ENCODE data around the gene CD300LG.
A peak's percentile ranks its signal among the peaks of the same experiment; 100 is the strongest.

CD300LG gene

GRCh38 chr17:43846963-43847371, at the start of gene CD300LG:
TSS of gene CD300LG (plus strand) at chr17:43847176. CDS start at chr17:43847217, 41 bp downstream.
- DNase-seq = no peak

GRCh38 chr17:43798024-43798423, 49.0 kb upstream of the CD300LG start:
- DNase-seq = peak in 2 of 3 experiments; percentile 27 to 42

DNA sequence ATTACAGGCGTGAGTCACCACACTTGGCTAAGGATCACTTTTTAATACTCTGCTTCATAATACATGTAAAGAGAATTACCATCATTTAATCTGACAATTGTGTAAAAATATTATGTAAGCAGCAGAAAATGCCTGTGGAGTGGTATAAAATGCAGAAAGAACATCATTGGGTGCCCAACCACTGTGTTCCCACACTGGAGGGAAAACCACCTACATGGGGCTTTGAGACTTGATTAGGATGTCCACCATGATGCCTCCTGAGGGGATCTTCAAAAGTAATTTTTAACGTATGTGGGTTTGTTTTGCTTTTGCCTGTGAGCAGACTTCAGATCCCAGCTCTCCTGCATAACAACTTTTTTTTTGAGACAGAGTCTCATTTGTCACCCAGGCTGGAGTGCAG, 47.9 kb upstream of the CD300LG start:
- no peak for DNase-seq

- no peak for DNase-seq
Measured at GRCh38 chr17:43800736-43801135, 46.2 kb upstream of the CD300LG start.

GRCh38 chr17:43801844-43802243, 45.1 kb upstream of the CD300LG start:
- no peak for DNase-seq

GRCh38 chr17:43803758-43804157, 43.2 kb upstream of the CD300LG start:
- DNase-seq = no peak

DNA sequence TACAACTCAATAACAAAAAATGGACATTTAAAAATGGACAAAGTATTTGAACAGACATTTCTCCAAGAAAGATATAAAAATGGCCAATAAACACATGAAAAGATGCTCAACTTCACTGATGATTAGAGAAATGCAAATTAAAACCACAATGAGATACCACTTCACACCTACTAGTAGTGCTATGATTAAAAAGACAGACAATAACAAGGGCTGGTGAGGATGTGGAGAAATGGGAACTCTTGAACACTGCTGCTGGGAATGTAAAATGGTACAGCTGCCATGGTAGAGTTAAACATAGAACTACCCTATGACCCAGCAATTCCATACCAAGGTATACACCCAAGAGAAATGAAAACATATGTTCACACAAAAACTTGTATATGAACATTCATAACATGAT, 41.9 kb upstream of the CD300LG start:
- DNase-seq = no peak

DNA sequence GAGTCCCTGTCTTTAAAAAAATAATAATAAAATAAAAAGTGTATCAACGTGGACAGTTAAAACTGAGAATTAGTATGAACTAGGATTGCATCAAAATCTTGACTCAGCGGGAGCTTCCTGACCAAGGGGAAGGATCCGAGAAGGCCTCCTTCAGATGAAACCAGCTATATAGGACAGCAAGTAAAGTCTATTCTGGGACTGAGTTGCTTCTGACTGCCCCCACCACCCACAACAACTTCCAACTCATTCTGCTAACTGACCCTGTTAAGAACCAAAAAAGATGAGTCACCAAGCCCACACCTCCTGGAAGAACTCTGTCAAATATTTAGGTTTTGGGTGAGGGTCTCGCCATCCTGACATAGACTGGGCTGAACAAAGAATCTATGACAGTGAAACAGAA, 38.9 kb upstream of the CD300LG start:
- DNase-seq = no peak

GRCh38 chr17:43809121-43809520, 37.9 kb upstream of the CD300LG start:
- no peak for DNase-seq

GRCh38 chr17:43810226-43810715, 36.7 kb upstream of the CD300LG start:
- DNase-seq = peak in 1 of 3 experiments; percentile 31

GRCh38 chr17:43810823-43811222, 36.2 kb upstream of the CD300LG start:
- no peak for DNase-seq

DNA sequence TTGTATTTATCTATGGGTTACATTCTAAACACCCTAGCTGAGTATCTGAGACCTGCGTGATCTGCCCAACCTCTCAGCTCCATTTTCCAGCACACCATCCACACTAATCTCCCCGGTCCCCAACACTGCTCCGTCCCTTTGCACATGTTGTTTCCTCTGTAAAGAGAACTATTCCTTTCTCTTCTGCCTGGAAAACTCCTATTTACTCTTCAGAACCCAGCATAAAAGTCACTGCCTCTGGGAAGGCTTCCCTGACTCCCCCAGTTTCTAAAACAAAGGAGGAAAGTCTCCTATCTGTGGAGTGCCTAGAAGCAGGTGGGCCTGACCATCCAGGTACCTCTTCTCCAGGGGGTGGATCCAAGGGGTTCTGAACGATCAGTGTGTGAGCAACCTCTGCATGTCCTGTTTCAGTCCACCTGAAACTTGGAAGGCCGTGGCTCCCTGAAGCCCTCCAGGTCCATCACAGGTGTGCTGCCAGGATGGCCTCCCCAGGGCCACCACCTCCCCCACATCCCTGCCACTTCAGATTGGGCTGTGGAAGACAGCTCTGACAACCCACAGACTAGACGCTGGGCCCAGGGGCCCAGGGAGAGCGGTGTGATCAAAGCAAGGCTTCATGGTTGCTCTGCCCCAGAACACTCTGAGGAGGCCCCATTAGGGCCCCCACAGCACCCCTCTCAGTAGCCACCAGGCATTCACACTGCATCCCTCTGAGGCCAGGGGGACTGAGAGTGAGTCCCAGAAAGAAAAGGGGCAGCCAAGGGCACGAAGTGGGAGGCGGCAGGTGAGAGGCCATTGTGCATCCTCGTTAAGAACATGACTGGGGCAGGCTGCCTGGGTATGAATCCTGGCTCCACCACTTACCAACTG, 34.3 kb upstream of the CD300LG start:
- no peak for DNase-seq

DNA sequence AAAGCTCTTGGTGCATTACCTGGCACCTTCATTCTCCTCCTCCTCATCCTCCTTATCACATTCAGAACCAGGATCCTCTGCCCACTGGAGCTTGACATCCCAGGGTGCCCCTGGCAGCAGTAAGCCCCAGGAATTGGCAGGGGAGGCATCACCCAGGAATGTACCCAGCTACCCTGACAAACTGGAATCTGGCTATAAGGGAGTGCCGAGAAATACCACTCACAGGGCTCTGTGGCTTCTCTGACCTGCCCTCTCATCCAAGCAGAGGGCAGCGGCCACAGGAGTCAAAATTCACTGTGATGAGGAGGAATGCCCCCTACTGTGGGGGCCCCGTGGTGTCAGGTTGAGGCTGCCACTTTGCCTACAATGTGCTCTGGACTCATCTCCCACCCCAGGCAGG, 33.6 kb upstream of the CD300LG start:
- DNase-seq = no peak

DNA sequence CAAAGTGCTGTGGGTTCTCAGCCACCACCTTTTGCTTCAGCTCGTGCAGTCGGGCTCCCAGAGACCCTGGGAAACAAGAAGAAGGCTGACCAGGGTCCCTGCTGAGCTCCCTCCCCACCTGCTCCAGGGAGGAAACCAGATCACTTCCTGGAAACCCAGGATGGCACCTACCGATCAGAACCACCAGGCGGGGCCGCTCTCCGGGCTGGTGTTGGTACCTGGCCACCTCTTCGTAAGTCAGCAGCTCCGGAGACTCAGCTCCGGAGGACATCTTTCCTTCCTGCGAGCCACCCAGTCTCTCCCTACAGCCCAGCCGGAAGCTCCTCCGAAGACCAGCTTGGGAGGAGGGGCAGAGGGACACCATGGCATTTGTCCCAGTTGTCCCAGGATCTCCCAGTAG, 33.0 kb upstream of the CD300LG start:
- DNase-seq = no peak

GRCh38 chr17:43814714-43815113, 32.3 kb upstream of the CD300LG start:
- DNase-seq = no peak

DNA sequence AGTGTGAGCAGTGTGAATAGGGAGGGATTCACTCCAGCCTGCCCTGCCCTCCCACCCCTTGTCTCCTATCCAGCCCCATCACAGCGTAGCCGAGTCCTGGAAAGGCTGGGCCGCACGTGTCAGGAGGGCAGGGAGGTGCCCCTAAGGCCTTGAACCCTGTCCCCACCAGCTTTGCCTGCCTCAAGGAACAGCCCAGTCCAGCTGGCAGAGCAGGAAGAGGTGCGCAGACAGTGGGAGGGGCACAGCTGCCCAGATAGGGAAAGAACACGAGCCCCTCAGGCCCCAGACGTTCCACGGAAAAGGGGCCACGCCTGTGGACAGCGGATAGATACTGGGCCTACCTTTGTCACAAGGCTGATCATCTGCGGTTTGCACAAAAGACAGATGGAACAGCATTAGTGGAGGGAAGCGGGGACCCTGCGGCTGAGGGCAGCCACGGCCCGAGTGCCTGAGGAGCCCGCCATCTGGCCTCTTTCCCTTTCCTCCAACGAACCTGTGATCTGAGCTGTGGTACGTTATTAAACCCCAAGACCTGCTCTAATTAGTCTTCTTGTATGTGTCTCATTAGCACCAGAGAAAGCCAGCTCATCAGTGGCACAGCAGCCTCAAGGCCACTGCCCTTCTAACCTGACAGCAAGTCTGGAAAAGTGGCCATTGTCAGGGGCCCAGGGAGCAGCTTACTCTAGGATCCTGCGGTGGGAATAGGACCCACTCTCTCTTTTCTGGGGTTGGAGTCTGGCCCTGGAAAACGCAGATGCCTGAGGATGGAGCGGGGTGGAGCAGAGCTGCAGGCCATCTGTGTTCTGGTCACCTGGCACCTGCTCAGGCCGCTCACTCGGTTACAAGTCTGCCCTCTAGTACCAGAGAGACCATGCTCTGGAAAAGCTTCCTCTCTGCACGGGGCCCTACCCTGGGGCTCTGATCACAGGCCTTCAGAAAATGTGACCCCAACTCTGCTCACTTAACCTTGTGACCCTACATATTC, 30.3 kb upstream of the CD300LG start:
- DNase-seq = no peak

DNA sequence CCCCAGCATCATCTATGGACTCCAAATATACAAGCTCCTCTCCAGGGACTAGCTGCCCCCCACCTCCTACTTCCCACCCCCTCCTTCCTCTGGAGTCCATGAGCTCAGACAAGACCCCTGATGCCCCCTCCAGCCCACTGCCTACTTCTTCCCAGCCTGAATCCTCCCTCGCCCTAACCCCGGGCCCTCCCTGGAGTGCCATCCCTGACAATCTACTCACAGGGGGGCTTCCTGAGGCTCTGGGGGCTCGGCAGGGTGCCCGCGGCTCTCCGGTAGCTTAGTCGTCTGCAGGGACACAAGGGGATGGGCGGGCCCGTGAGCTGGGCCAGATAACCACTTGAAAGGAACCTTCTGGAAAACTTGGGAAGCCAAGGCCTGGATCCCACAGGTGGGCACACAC, 29.1 kb upstream of the CD300LG start:
- no peak for DNase-seq

- DNase-seq = no peak
Measured at GRCh38 chr17:43818966-43819365, 28.0 kb upstream of the CD300LG start.

DNA sequence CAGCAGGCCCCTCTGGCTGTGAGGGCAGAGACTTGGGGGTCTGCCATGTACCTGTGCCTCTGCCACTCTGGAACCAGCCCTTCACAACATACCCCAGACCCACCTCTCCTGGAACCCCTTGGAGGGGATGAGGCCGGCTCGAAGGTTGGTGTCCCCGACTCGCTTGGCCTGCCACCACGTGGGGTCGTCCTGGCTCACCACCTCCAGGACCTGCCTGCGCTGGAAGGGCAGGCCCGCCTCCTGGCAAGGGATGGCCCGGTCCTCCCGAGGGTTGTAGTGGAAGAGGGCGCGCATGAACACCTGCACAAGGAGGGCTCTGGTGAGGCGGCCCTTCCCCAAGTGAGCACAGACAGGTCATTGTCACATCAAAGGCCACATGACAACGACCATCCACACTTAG, 26.2 kb upstream of the CD300LG start:
- no peak for DNase-seq

DNA sequence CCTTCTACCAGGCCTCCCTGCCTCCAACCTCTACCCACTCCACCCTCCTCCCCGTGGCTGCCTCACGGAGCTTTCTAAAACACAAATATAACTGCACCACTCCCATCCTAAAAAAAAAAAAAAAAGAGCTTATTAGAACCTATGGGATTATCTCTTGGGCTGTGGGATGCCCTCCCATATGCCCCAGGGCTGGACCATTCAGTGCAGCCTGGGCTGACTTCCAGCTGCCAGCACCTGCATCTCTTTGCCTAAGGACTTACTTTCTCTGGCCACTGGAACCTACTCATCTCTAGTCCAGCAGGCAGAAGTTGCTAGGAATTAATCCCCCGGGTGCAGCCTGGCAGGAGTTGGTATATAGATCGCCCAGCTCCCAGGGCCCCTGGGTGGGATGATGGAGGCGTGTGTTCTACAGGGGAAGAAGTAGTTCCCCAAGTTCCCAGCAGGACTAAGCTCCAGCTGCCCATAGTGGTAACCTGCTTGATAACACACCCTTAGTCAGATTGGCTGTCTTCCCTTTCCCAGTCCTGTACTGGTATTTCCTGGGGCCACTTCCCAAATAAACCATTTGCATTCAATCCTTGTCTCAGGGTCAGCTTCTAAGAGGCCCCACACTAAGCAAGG, 24.3 kb upstream of the CD300LG start:
- DNase-seq = no peak

DNA sequence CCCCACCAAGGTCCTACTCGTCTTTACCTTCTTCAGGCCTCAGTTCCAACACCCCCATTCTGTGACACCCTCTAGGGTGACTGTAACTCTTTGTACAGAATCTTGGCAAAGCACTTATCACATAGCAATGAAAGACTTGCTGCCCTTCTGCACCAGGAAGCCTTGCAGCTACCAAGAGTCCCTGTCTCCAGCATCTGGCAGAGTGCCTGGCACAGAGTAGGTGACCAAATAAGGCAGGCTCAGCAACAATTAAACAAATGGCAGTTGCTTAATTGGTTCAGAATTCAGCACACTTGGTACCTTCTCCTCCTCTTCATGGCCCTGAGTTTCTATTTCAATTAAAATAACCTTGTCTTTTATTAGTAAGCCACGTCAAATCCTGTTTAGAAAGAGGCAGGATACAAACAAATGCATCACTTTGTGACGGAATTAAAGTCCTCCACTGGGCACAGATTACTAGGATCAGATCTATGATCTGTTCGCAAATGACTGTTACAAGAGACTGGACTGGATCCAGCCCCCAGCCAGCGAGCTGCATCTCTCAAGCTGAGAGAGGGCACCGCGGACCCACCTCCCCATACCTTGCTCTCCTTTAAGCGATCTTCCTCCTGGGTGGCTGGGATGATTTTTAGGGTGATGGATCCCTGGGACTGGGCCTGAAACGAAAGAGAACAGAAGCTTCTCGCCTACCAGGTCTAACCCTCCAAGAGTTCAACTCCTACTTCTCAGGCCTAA, 23.5 kb upstream of the CD300LG start:
- DNase-seq = no peak

DNA sequence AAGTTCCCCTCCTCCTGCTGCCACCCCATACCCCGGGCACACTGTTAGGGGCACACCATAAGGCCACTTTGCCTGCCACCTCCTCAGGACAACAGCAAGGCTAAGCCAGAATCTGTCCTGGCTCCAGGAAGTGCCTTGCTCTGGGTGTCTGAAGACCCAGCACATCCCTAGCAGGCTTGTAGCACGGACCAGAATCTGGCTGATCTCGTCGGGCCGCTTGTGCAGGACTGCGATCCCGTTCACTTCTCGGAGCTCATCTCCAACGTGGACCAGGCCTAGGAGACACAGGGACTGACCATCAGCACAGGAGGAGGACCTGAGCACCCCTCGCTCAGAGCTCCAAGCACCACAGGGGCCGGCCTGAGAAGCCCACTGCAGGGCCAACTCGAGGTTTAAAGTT, 21.4 kb upstream of the CD300LG start:
- DNase-seq = no peak

All from NCI-H1417 (cell line).